HepG2 (cell line): ENCODE data around the gene HS3ST3A1. TPM values are rescaled to one million over a fixed set of nuclear protein-coding genes. Genes with fewer than 3 reads are reported as not detected.

ENCODE experiments used
- ATAC-seq: fragments of 200-7000 bp; cut with Tn5 transposase; 3 replicates; pipeline ENCODE4 v1.9.1; 2020; ENCODE audit warnings: mild to moderate bottlenecking, moderate library complexity
- BruUV-seq: library from RNA; stranded (reverse); fragments of 400-500 nt; replicated peaks from 2 replicates; lab custom pipeline; 2021; lab: Mats Ljungman, UMichigan
- CTCF ChIA-PET: fragments of 300-600 bp; formaldehyde crosslinking; extraction: SDS; loops from one replicate; lab custom pipeline; 2021; ENCODE audit warnings: low total read pairs, inconsistent platforms, low intra/inter-chr PET ratio; lab: Yijun Ruan, JAX
- POLR2A ChIA-PET: fragments of 350-600 bp; sonication (Branson Sonifier 250); formaldehyde crosslinking; loops from one replicate; lab custom pipeline; 2020; ENCODE audit warnings: antibody characterized with exemption, inconsistent platforms; lab: Yijun Ruan, JAX
- DNase-seq: peaks from one replicate; pipeline ENCODE4 v3.0.0-alpha.2; 2015; ENCODE audit warnings: low spot score
- FAIRE-seq: peaks from 3 replicates; lab custom pipeline; 2011; peaks lifted over from hg19 to GRCh38; lab: Jason Lieb, UNC
- H2AFZ ChIP-seq: one replicate; pipeline ENCODE4 v1.6.1; 2011; ENCODE audit warnings: low read length, inconsistent platforms
- H3K27ac ChIP-seq: fragments of 300-600 bp; 3 replicates; pipeline ENCODE4 v1.8.0; 2011; ENCODE audit warnings: mixed run types, mild to moderate bottlenecking, mixed read lengths, low read length, inconsistent platforms; ENCODE audit not compliant: insufficient read depth; ENCODE audit errors: extremely low read length
- H3K27me3 ChIP-seq, 2 experiments: fragments of 200-600 bp in 1 of 2; 2 replicates in 1 of 2; 3 replicates in 1 of 2; pipeline versions ENCODE4 v1.6.0 to v1.8.0; 2011; ENCODE audit warnings: low read length in 2 of 2, mild to moderate bottlenecking in 2 of 2, moderate library complexity in 2 of 2, inconsistent platforms in 1 of 2; ENCODE audit not compliant: insufficient read depth in 2 of 2, control insufficient read depth in 1 of 2
- H3K36me3 ChIP-seq, 2 experiments: fragments of 200-600 bp in 1 of 2; replicated peaks in 1 of 2; 2 replicates in 1 of 2; 3 replicates in 1 of 2; pipeline versions ENCODE4 v1.5.1 to v1.8.0; 2011; ENCODE audit warnings: low read length in 2 of 2, inconsistent platforms in 1 of 2; ENCODE audit not compliant: insufficient read depth in 2 of 2, control insufficient read depth in 1 of 2
- H3K4me1 ChIP-seq: 2 replicates; pipeline ENCODE4 v1.5.1; 2012; ENCODE audit warnings: low read length, inconsistent platforms; ENCODE audit not compliant: insufficient read depth
- H3K4me2 ChIP-seq: 2 replicates; pipeline ENCODE4 v1.6.0; 2011; ENCODE audit warnings: low read depth, low read length, inconsistent platforms
- H3K4me3 ChIP-seq, 3 experiments: fragments of 200-600 bp in 1 of 3; sonication (generic), shearing (Covaris generic) in 1 of 3; replicated peaks in 1 of 3; 2 replicates each; pipeline ENCODE4 v1.5.1; 2011 to 2016; ENCODE audit warnings: low read length in 3 of 3, inconsistent platforms in 2 of 3, low read depth in 2 of 3, mild to moderate bottlenecking in 2 of 3, control low read depth in 1 of 3, mixed read lengths in 1 of 3; ENCODE audit not compliant: insufficient read depth in 1 of 3
- H3K79me2 ChIP-seq: one replicate; pipeline ENCODE4 v1.6.1; 2011; ENCODE audit warnings: low read length, inconsistent platforms; ENCODE audit not compliant: insufficient read depth
- H3K9ac ChIP-seq: 2 replicates; pipeline ENCODE4 v1.6.0; 2011; ENCODE audit warnings: mild to moderate bottlenecking, low read depth, low read length, inconsistent platforms; ENCODE audit not compliant: insufficient read depth
- H3K9me3 ChIP-seq: 2 replicates; pipeline ENCODE4 v1.5.1; 2012; ENCODE audit warnings: mild to moderate bottlenecking, low read length
- H4K20me1 ChIP-seq: 2 replicates; pipeline ENCODE4 v1.6.0; 2011; ENCODE audit warnings: inconsistent platforms, mild to moderate bottlenecking, low read length, moderate library complexity; ENCODE audit not compliant: insufficient read depth
- AGO1 ChIP-seq: fragments of 200-400 bp; formaldehyde crosslinking; IDR thresholded peaks from 2 replicates; pipeline ENCODE4 v1.6.1; 2017; ENCODE audit warnings: mild to moderate bottlenecking, low read depth, low read length, moderate library complexity; ENCODE audit not compliant: poor library complexity, severe bottlenecking
- CREB1 ChIP-seq, 2 experiments: fragments of 450-650 bp in 1 of 2; IDR thresholded peaks; 2 replicates each; pipeline ENCODE4 v1.6.1; 2016 to 2017; ENCODE audit warnings: control low read depth in 1 of 2, mild to moderate bottlenecking in 1 of 2, missing compliant biosample characterization in 1 of 2, missing genetic modification characterization in 1 of 2
- HIC2 ChIP-seq: sonication (generic); formaldehyde crosslinking; IDR thresholded peaks from 2 replicates; pipeline ENCODE4 v1.9.0; 2022; ENCODE audit warnings: low read depth, missing genetic modification reagents
- HMG20B ChIP-seq: conservative IDR thresholded peaks from 2 replicates; pipeline ENCODE4 v1.6.1; 2016; ENCODE audit warnings: missing genetic modification reagents, missing compliant biosample characterization
- IRF1 ChIP-seq: sonication (generic); formaldehyde crosslinking; IDR thresholded peaks from 2 replicates; pipeline ENCODE4 v1.4.0; 2020; ENCODE audit warnings: low read depth, mild to moderate bottlenecking, missing genetic modification reagents
- KDM1A ChIP-seq: IDR thresholded peaks from 2 replicates; pipeline ENCODE4 v1.6.1; 2016; ENCODE audit warnings: missing compliant biosample characterization
- KLF16 ChIP-seq, 2 experiments: sonication (generic) in 1 of 2; formaldehyde crosslinking in 1 of 2; IDR thresholded peaks; 2 replicates each; pipeline versions ENCODE4 v1.6.1 to v1.8.0; 2016 to 2023; ENCODE audit warnings: missing genetic modification reagents in 2 of 2, missing compliant biosample characterization in 1 of 2
- MXI1 ChIP-seq: IDR thresholded peaks from 3 replicates; pipeline ENCODE4 v1.6.1; 2012; ENCODE audit warnings: low read depth, low read length, inconsistent platforms, borderline replicate concordance
- NR2F6 ChIP-seq, 2 experiments: IDR thresholded peaks; 2 replicates each; pipeline ENCODE4 v1.6.1; 2016; ENCODE audit warnings: antibody characterized with exemption in 1 of 2, mild to moderate bottlenecking in 1 of 2
- SALL2 ChIP-seq: sonication (generic); formaldehyde crosslinking; IDR thresholded peaks from 2 replicates; pipeline ENCODE4 v1.8.1; 2023; ENCODE audit warnings: mild to moderate bottlenecking, missing genetic modification reagents, inconsistent platforms
- SIN3A ChIP-seq: IDR thresholded peaks from 2 replicates; pipeline ENCODE4 v1.6.1; 2011; ENCODE audit warnings: low read depth, mild to moderate bottlenecking, control low read depth, low read length, borderline replicate concordance
- SMC3 ChIP-seq: IDR thresholded peaks from 2 replicates; pipeline ENCODE4 v1.6.1; 2011; ENCODE audit warnings: low read length, improper control_type of control experiment
- ZEB1 ChIP-seq: IDR thresholded peaks from 2 replicates; pipeline ENCODE4 v1.6.1; 2012; ENCODE audit warnings: mild to moderate bottlenecking, low read depth, inconsistent platforms; ENCODE audit not compliant: insufficient replicate concordance
- ZIK1 ChIP-seq: sonication (generic); formaldehyde crosslinking; IDR thresholded peaks from 2 replicates; pipeline ENCODE4 v1.5.0; 2020; ENCODE audit warnings: mild to moderate bottlenecking, low read depth, missing genetic modification reagents, borderline replicate concordance
- ZNF10 ChIP-seq: sonication (generic); formaldehyde crosslinking; IDR thresholded peaks from 2 replicates; pipeline ENCODE4 v1.4.0; 2020; ENCODE audit warnings: mild to moderate bottlenecking, low read depth, missing genetic modification reagents, borderline replicate concordance
- ZNF256 ChIP-seq: sonication (generic); formaldehyde crosslinking; conservative IDR thresholded peaks from 2 replicates; pipeline ENCODE4 v1.4.0; 2020; ENCODE audit warnings: missing genetic modification reagents
- ZNF75D ChIP-seq: sonication (generic); formaldehyde crosslinking; IDR thresholded peaks from 2 replicates; pipeline ENCODE4 v1.8.1; 2023; ENCODE audit warnings: missing genetic modification reagents, mild to moderate bottlenecking, borderline replicate concordance
- WGBS: methylation state at CpG from one replicate; pipeline ENCODE4 v1.1.6; 2017; ENCODE audit warnings: low lambda C conversion rate; 5-methylcytosine and 5-hydroxymethylcytosine counted together
- in situ Hi-C: cut with HindIII; loops from 2 replicates; pipeline ENCODE4 v1.10.0; 2017; ENCODE audit warnings: low pct_unique_long_range_greater_than_20kb; ENCODE audit not compliant: extremely low pct_ligation_motif_present
- intact Hi-C: fragments of 100-400 bp; cut with micrococcal nuclease; formaldehyde crosslinking; loops from one replicate; pipeline ENCODE4 v1.10.0; 2022; ENCODE audit not compliant: unreplicated experiment
- polyA plus RNA-seq, 8 experiments: library from polyadenylated mRNA; depleted of rRNA in 3 of 8; stranded (reverse) in 7 of 8; unstranded in 1 of 8; fragments of >200 nt; fragmentation: Illumina TruSeq in 4 of 8; extraction: Trizol in 4 of 8; gene quantifications; 2 replicates each; pipeline versions ENCODE4 v1.2.1 to v1.2.3, GENCODE V29; 2011 to 2016; ENCODE audit warnings: low read depth in 4 of 8, missing spikeins in 1 of 8, mixed read lengths in 1 of 8; ENCODE audit not compliant: insufficient read depth in 1 of 8
- total RNA-seq, 5 experiments: library from RNA; depleted of rRNA; stranded (reverse); fragments of >200 nt; fragmentation: Illumina TruSeq; extraction: Trizol; gene quantifications; 2 replicates each; pipeline ENCODE4 v1.2.3, GENCODE V29; 2016; ENCODE audit warnings: low read depth in 1 of 5

Gene HS3ST3A1
- total and polyA plus RNA-seq, 2 of the 13 experiments (the other 11 are each of a cell fraction or from before 2014, with no cell fraction given): 1.3 to 3.5 TPM

GRCh38 chr17:13478326-13478830, 123.4 kb downstream of the HS3ST3A1 start:
- in situ Hi-C loops: no loop called here
- Histone ChIP-seq H2AFZ (no peak overlapping the region), H3K79me2 (no peaks in the 10 kb centered on the region), H3K36me3 (no peaks in the 10 kb centered on the region), H3K4me1 (no peaks in the 10 kb centered on the region), H3K27ac (no peak overlapping the region), H3K27me3 (no peaks in the 10 kb centered on the region)
- BruUV-seq: no TSS peak
- FAIRE-seq (no peak), ATAC-seq (no peak)
- POLR2A ChIA-PET: no interaction called here
- intact Hi-C loops: no loop called here
- TF ChIP-seq KDM1A (no peak), CREB1 (IDR thresholded peaks at IDR 0.05) (no peak), CREB1 (CRISPR knock-in tag; IDR thresholded peaks at IDR 0.05) (no peak), NR2F6 (IDR thresholded peaks at IDR 0.05) (no peak), NR2F6 (CRISPR knock-in tag; IDR thresholded peaks at IDR 0.05) (no peak)
- TF ChIP-seq, all 625 proteins: peak for 0
- CTCF ChIA-PET: no interaction called here
- Histone ChIP-seq H3K4me2 (no peak overlapping the region), H3K9me3 (peaks cover 23% of the 10 kb centered on the region), H3K4me3 (no peak overlapping the region), H3K9ac (no peak overlapping the region), H4K20me1 (no peaks in the 10 kb centered on the region)
- no peak for DNase-seq
- 7% methylated on average over 2 of the region's 2 CpGs for WGBS

- H3K27me3 ChIP-seq: no peaks in the 10 kb centered on the region
- H3K4me1 ChIP-seq: no peaks in the 10 kb centered on the region
- no peak overlapping the region for H3K27ac ChIP-seq
- BruUV-seq: no TSS peak
- H3K4me3 ChIP-seq: no peak overlapping the region
- FAIRE-seq (no peak), DNase-seq (no peak), ATAC-seq (no peak)
- no peaks in the 10 kb centered on the region for H4K20me1 ChIP-seq
- CTCF ChIA-PET: no interaction called here
- in situ Hi-C loops: no loop called here
- H3K36me3 ChIP-seq: no peaks in the 10 kb centered on the region
- no peak overlapping the region for H2AFZ ChIP-seq
- no peak overlapping the region for H3K4me2 ChIP-seq
- POLR2A ChIA-PET: no interaction called here
- no peak overlapping the region for H3K9ac ChIP-seq
- H3K79me2 ChIP-seq: no peaks in the 10 kb centered on the region
- H3K9me3 ChIP-seq: peaks cover 23% of the 10 kb centered on the region
- no peak for TF ChIP-seq KLF16 (CRISPR knock-in tag; IDR thresholded peaks at IDR 0.05)
- no peak for TF ChIP-seq HIC2 (CRISPR knock-in tag)
- TF ChIP-seq ZNF75D: no peak
- TF ChIP-seq SMC3: no peak
- TF ChIP-seq SALL2 (CRISPR knock-in tag): no peak
- TF ChIP-seq ZIK1 (CRISPR knock-in tag): no peak
- no peak for TF ChIP-seq HMG20B
- no peak for TF ChIP-seq MXI1
- no peak for TF ChIP-seq ZEB1
- no peak for TF ChIP-seq ZNF256 (CRISPR knock-in tag)
- TF ChIP-seq AGO1: no peak
- no peak for TF ChIP-seq SIN3A
- TF ChIP-seq ZNF10 (CRISPR knock-in tag): no peak
- TF ChIP-seq IRF1 (CRISPR knock-in tag): no peak
- intact Hi-C loops: no loop called here
Measured at GRCh38 chr17:13477180-13477611, 124.5 kb downstream of the HS3ST3A1 start.
